Mammary microvascular endothelial cell (primary cell): ENCODE measurements around the gene ZNF701. TPM values are rescaled to one million over a fixed set of nuclear protein-coding genes. Genes with fewer than 3 reads are reported as not detected.

Source experiments
- total RNA-seq: library from RNA; depleted of rRNA; stranded (reverse); fragments of >200 nt; gene quantifications from 2 replicates; pipeline ENCODE4 v1.2.3, GENCODE V29; 2015

The ZNF701 gene
- total RNA-seq = 8.9 and 9.7 TPM in 2 replicates

DNA sequence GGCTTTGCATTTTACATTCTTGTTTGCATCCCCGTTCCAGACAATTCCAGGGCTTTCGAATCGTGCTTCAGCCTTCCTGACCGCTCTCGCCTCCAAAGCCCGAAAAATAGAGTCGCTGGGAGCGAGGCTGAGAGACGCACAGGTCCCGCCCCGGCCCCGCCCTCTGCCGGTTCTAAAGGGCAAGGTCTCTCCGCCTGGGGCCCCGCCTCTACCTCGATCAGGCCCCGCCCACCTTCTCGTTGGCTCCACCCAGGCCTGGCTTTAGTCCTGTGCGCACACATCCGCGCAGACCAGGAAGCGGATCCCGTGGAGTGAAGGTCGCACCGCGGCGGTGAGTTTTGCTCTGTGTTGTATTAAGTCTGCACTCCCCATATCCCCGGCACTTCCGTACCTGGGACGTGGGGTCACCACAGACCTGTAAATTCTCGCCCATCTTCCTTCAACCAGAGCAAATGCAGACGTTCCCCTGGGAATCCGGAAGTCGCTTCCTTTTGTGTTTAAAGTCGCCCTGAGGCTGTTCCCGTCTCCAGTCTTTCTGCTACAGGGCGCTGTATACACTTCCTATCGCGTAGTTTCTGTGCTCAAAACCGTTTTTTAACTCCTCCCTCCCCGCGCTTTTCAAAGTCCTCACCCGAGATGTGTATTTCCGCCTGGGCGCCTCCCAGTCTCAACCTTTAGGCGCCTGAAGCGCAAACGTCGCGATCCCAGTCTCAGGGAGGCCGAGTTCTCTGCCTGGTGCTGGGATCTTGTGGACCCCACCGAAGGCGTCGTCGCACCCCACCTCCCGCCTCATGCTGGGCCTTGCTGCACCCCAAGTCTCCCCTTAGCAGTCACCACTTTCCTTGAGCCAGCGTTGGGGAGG, at the start of gene ZNF701:
TSS of gene ZNF701 (plus strand) at position 288 of the 862 bp plus-strand sequence. CDS start 3,861 bp downstream, outside the sequence.

DNA sequence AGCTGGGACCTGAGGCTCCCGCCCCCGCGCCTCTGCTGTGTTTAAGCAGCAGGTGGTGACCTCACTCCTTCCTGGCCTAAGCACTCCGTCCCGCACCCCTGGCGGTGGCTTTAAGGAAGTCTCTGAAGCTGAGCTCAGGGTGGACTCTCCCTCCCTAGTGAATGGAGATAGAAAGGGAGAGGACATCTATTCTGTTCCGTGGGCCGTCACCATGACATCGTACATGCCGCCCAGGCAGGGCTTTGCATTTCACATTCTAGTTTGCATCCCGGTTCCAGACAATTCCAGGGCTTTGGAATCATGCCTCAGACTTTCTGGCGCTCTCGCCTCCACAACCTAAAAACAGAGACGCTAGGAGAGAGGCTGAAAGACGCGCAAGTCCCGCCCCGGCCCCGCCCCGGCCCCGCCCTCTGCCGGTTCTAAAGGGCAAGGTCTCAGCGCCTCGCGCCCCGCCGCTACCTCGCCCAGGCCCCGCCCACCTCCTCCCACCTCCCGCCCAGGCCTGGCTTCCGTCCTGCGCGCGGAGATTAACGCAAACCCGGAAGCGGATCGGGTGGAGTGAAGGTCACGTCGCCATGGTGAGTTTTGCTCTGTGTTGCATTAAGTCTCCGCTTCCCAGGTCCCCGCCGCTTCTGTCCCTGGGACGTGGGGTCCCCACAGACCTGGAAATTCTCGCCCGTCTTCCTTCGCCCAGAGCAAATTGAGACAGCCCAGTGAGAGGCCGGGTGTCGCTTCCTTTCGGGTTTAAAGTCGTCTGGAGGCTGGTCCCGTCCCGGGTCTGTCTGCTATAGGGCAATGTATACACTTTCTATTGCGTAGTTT, 42.7 kb upstream of the ZNF701 start, which contains the start of gene ZNF808:
TSS of gene ZNF808 (plus strand) at position 535 of the 822 bp plus-strand sequence. CDS start 15,617 bp downstream, outside the sequence.

Other genes with a start within 250 kb of the ZNF701 start
- 0.89 and 7.3 TPM in 2 replicates for gene ZNF610, start 234.0 kb upstream of the ZNF701 start, total RNA-seq
- gene ZNF880, start 200.4 kb upstream of the ZNF701 start, total RNA-seq = 12.6 and 12.8 TPM in 2 replicates
- 6.2 and 11.3 TPM in 2 replicates for gene ZNF528, start 172.4 kb upstream of the ZNF701 start, total RNA-seq
- gene ZNF534, start 141.1 kb upstream of the ZNF701 start, total RNA-seq = not detected in 2 replicates
- 0.49 and 2.0 TPM in 2 replicates for gene ZNF578, start 116.7 kb upstream of the ZNF701 start, total RNA-seq
- gene ZNF808, start 42.6 kb upstream of the ZNF701 start, total RNA-seq = 7.9 and 10.3 TPM in 2 replicates
- gene ZNF83, start 68.1 kb downstream of the ZNF701 start, total RNA-seq = 20.8 and 25.8 TPM in 2 replicates
- gene ZNF611, start 164.8 kb downstream of the ZNF701 start, total RNA-seq = 5.9 and 11.3 TPM in 2 replicates
- gene ZNF600, start 216.5 kb downstream of the ZNF701 start, total RNA-seq = 2.5 and 4.0 TPM in 2 replicates